Ascending aorta (tissue), 2 donors: ENCODE results near the gene IGF2R. TPM values are rescaled to one million over a fixed set of nuclear protein-coding genes. Genes with fewer than 3 reads are reported as not detected.
A peak's percentile ranks its signal among the peaks of the same experiment; 100 is the strongest.

Experiments
- DNase-seq, 2 donors: peaks; one replicate each; pipeline ENCODE4 v3.0.0-alpha.2; 2019; ENCODE audit warnings: low spot score in 2 of 2
- H3K27ac ChIP-seq, 2 donors: fragments of 200-600 bp; sonication (generic); one replicate each; pipeline ENCODE4 v1.5.1; 2016 to 2017; ENCODE audit warnings: mild to moderate bottlenecking in 1 of 2
- H3K27me3 ChIP-seq: fragments of 200-600 bp; sonication (generic); one replicate; pipeline ENCODE4 v1.5.1; 2017
- H3K36me3 ChIP-seq, 2 donors: fragments of 200-600 bp; sonication (generic); one replicate each; pipeline ENCODE4 v1.5.1; 2016
- H3K4me1 ChIP-seq, 2 donors: fragments of 200-600 bp; sonication (generic); one replicate each; pipeline ENCODE4 v1.5.1; 2016 to 2017; ENCODE audit warnings: mild to moderate bottlenecking in 1 of 2
- H3K4me3 ChIP-seq, 2 donors: fragments of 200-600 bp; sonication (generic); one replicate each; pipeline ENCODE4 v1.5.1; 2016 to 2017; ENCODE audit warnings: mild to moderate bottlenecking in 1 of 2
- H3K9me3 ChIP-seq, 2 donors: fragments of 200-600 bp; sonication (generic); one replicate each; pipeline ENCODE4 v1.5.1; 2016
- CTCF ChIP-seq, 3 experiments: fragments of 200-600 bp in 2 of 3; fragments of 450-650 bp in 1 of 3; sonication (generic) in 2 of 3; IDR thresholded peaks; one replicate each; pipeline ENCODE4 v1.5.1; 2016 to 2019; ENCODE audit warnings: antibody characterized with exemption in 3 of 3, mild to moderate bottlenecking in 1 of 3, moderate library complexity in 1 of 3
- intact Hi-C: fragments of 100-400 bp; cut with DNase I; formaldehyde crosslinking; loops from one replicate; pipeline ENCODE4 v1.15.1; 2023
- total RNA-seq: library from RNA; depleted of rRNA; stranded (reverse); fragments of >200 nt; gene quantifications from one replicate; pipeline ENCODE4 v1.1.0, GENCODE V29; 2016

The IGF2R gene
- total RNA-seq, 1 donor from 2014 or later, result 104 TPM

GRCh38 chr6:159969921-159970320, 1.0 kb downstream of the IGF2R start:
- H3K27me3 ChIP-seq, result no peaks in the 10 kb centered on the region
- no peaks in the 10 kb centered on the region for H3K36me3 ChIP-seq
- DNase-seq, result peak in 1 of 2 donors; percentile 79
- H3K4me1 ChIP-seq, result peaks cover 0 to 15% of the 10 kb centered on the region in 2 donors
- H3K9me3 ChIP-seq, result no peaks in the 10 kb centered on the region
- no peak for TF ChIP-seq CTCF (IDR thresholded peaks at IDR 0.05)
- peak overlapping the region; percentile 86 to 90 for H3K27ac ChIP-seq
- intact Hi-C loops, result loop anchor here (2.0 to 5.0 kb wide), 3 partner anchors 61 to 487 kb away; no protein-coding TSS in a partner anchor
- H3K4me3 ChIP-seq, result peak overlapping the region; percentile 100

DNA sequence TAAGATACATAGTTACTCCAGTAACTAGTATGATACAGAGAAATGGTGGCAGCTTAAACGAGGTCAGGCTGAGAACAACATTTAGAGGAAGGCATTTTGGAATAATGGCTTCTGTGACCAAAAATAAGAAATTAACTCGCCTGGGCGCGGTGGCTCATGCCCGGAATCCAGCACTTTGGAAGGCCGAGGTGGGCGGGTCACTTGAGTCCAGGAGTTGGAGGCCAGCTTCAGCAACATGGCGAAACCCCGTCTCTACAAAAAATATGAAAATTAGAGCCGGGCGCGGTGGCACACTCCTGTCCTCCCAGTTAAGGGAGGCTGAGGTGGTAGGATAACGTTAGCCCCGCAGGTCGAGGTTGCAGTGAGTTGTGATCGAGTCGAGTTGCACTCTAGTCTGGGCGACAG, 1.8 kb downstream of the IGF2R start:
- intact Hi-C loops, result loop anchor here (5.0 kb wide), 1 partner anchor 487 kb away; no protein-coding TSS in a partner anchor

DNA sequence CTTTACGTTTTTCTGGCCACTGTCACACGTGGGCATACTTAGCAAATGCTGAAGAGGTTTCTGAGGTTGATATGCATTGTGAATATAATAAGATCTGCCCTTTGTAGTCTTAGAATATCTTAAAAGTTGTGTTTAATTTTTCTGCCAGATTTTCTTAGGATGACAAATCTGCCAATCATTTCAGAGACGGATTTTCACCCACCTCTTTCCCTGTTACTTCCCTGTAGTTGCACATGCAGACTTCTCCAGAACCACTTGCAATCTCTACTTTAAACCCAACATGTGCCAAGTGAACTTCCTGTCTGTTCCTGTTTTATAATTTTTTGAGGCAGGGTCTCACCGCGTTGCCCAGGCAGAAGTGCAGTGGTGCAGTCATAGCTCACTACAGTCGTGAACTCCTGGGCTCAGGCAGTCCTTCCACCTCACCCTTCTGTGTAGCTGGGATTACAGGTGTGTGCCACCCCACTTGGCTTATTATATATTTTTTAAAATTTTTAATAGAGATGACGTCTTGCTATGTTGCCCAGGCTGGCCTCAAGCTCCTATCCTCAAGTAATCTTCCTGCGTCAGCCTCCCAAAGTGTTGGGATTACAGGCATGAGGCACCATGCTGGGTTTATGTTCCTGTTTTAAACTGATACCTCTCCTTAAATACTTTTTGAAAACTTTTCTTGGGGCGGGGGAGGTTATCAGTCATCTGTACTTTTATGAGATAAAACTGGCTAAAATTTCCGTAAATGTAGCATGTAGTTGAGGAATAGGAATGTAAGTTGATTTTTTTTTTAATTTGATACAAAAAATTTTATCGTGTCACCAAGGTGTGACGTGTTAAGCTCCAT, 2.7 kb downstream of the IGF2R start:
- no peaks in the 10 kb centered on the region for H3K36me3 ChIP-seq
- DNase-seq, result no peak
- peaks cover 0 to 15% of the 10 kb centered on the region in 2 donors for H3K4me1 ChIP-seq
- intact Hi-C loops, result loop anchor here (5.0 kb wide), 1 partner anchor 486 kb away; no protein-coding TSS in a partner anchor
- H3K27me3 ChIP-seq, result no peaks in the 10 kb centered on the region
- H3K9me3 ChIP-seq, result no peaks in the 10 kb centered on the region
- no peak overlapping the region for H3K27ac ChIP-seq
- no peak overlapping the region for H3K4me3 ChIP-seq
- TF ChIP-seq CTCF (IDR thresholded peaks at IDR 0.05), result no peak

More for the DNA sequence above, 1.8 kb downstream of the IGF2R start:
- Histone ChIP-seq H3K36me3 (no peaks in the 10 kb centered on the region), H3K27ac (peak overlapping the region in 1 of 2 donors; percentile 90), H3K4me1 (peaks cover 0 to 15% of the 10 kb centered on the region in 2 donors), H3K4me3 (peak overlapping the region; percentile 3 to 100), H3K9me3 (no peaks in the 10 kb centered on the region), H3K27me3 (no peaks in the 10 kb centered on the region)
- no peak for TF ChIP-seq CTCF (IDR thresholded peaks at IDR 0.05)
- no peak for DNase-seq

GRCh38 chr6:159972506-159973268, 3.8 kb downstream of the IGF2R start:
- TF ChIP-seq CTCF (IDR thresholded peaks at IDR 0.05), result no peak
- Histone ChIP-seq H3K9me3 (no peaks in the 10 kb centered on the region), H3K27ac (no peak overlapping the region), H3K4me3 (no peak overlapping the region), H3K4me1 (peaks cover 0 to 22% of the 10 kb centered on the region in 2 donors), H3K36me3 (no peaks in the 10 kb centered on the region), H3K27me3 (no peaks in the 10 kb centered on the region)
- DNase-seq, result no peak
- intact Hi-C loops, result loop anchor here (5.0 kb wide), 1 partner anchor 485 kb away; no protein-coding TSS in a partner anchor

DNA sequence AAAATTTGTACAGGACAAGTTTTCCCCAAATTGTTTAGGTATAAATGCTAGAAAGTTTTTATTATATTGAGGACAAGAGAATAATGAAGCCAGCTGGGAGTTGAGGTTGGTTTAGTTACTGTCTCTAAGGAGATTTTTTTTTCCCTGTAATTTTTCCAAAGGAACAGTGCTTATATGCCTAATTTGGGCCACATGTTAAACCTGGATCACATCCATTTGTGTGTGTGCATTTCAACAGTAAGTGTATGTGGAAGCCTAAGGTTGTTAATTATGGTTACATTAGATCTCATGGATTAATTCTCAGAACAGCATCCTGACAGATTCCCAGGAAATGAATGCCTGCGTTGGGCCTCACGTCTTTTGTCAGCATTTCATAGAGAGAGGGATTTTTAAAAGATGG, 4.5 kb downstream of the IGF2R start:
- H3K27ac ChIP-seq, result no peak overlapping the region
- H3K4me3 ChIP-seq, result no peak overlapping the region
- intact Hi-C loops, result loop anchor here (5.0 kb wide), 1 partner anchor 484 kb away; no protein-coding TSS in a partner anchor
- TF ChIP-seq CTCF (IDR thresholded peaks at IDR 0.05), result no peak
- H3K4me1 ChIP-seq, result peaks cover 5 to 27% of the 10 kb centered on the region in 2 donors
- H3K9me3 ChIP-seq, result no peaks in the 10 kb centered on the region
- no peaks in the 10 kb centered on the region for H3K36me3 ChIP-seq
- no peaks in the 10 kb centered on the region for H3K27me3 ChIP-seq
- DNase-seq, result no peak
